A549 treated with AZD9567 at 1 μM for 4 hours (cell line): ENCODE measurements around the gene FOXB2. TPM values are rescaled to one million over a fixed set of nuclear protein-coding genes. Genes with fewer than 3 reads are reported as not detected.

Experiments used
- total RNA-seq: library from RNA; stranded (reverse); fragments of 200-300 nt; extraction: Qiagen RNA extraction; gene quantifications from 5 replicates; pipeline ENCODE4 v1.2.3, GENCODE V29; 2022; ENCODE audit not compliant: insufficient read depth

The FOXB2 gene
- not detected in 5 replicates for total RNA-seq

DNA sequence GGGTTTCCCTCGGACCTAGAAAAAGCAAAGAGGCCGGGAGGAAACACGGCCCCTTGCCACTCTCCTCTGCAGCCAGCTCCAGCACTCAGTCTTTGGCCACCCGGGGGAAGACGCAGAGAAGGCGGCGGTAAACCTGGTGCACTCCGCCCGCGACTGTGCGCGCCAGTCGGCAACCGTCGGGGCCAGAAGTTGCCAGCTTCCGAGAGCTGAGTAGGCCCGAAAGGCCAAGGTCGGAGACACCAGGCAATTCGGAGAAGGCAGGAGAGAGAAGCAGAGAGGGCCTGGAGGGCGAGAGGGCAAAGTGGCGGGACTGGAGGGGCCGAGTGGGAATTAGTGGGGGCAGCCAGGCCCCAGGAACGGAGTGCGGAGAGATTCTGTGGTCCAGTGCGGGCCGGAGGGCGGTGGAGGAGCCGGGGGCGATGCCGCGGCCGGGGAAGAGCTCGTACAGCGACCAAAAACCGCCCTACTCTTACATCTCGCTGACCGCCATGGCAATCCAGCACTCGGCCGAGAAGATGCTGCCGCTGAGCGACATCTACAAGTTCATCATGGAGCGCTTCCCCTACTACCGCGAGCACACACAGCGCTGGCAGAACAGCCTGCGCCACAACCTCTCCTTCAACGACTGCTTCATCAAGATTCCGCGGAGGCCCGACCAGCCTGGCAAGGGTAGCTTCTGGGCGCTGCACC is at the start of gene FOXB2:
Gene FOXB2, plus strand, starts transcription at position 420 of the 690 bp plus-strand sequence. Its CDS starts 0 bp downstream, at position 420.

Other genes with a start within 250 kb of the FOXB2 start
- gene PRUNE2, start 113.5 kb upstream of the FOXB2 start, total RNA-seq, result 0.05 to 0.17 TPM in 2 of 5 replicates, not detected in the others
- gene VPS13A, start 157.9 kb downstream of the FOXB2 start, total RNA-seq, result 7.7 to 12.7 TPM (median 11.9 TPM) in 5 replicates